NCI-H460 (cell line): ENCODE data around the gene TMEM79. TPM values are rescaled to one million over a fixed set of nuclear protein-coding genes. Genes with fewer than 3 reads are reported as not detected.

Experiments used
- DNase-seq: peaks from one replicate; pipeline ENCODE4 v3.0.0-alpha.2; 2016; ENCODE audit warnings: low read depth; ENCODE audit errors: extremely low read depth
- polyA plus RNA-seq: library from polyadenylated mRNA; depleted of rRNA; stranded (reverse); fragments of >200 nt; gene quantifications from 2 replicates; pipeline ENCODE4 v1.2.3, GENCODE V29; 2014; cell fraction: nucleus; rRNA removed
- total RNA-seq: library from RNA; depleted of rRNA; stranded (reverse); fragments of >200 nt; shearing (Covaris generic); gene quantifications from 2 replicates; pipeline ENCODE4 v1.2.3, GENCODE V29; 2014; rRNA removed

Gene TMEM79, protein sequence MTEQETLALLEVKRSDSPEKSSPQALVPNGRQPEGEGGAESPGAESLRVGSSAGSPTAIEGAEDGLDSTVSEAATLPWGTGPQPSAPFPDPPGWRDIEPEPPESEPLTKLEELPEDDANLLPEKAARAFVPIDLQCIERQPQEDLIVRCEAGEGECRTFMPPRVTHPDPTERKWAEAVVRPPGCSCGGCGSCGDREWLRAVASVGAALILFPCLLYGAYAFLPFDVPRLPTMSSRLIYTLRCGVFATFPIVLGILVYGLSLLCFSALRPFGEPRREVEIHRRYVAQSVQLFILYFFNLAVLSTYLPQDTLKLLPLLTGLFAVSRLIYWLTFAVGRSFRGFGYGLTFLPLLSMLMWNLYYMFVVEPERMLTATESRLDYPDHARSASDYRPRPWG
- 11.3 and 13.3 TPM in 2 replicates for total RNA-seq
- 12.9 and 13.1 TPM in 2 replicates for polyA plus RNA-seq

- no peak for DNase-seq
Measured at GRCh38 chr1:156284112-156284511, at the start of gene TMEM79. TSS of gene TMEM79 (plus strand) at chr1:156284325. CDS start at chr1:156285227, 902 bp downstream.

DNA sequence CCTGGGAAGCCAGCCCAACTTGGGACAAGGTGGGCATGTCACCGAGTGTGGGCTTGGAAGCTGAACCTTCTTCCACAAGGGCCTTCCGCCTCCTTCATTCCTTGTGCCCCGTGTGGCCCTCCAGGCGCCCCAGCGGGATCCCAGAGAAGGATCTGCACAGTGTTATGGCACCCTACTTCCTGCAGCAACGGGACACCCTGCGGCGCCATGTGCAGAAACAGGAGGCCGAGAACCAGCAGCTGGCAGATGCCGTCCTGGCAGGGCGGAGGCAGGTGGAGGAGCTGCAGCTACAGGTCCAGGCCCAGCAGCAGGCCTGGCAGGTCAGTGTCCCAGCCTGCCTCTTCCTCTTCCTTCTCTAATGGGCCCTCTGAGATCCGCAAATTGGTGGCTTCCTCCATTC is 48.0 kb upstream of the TMEM79 start:
- DNase-seq: no peak

DNA sequence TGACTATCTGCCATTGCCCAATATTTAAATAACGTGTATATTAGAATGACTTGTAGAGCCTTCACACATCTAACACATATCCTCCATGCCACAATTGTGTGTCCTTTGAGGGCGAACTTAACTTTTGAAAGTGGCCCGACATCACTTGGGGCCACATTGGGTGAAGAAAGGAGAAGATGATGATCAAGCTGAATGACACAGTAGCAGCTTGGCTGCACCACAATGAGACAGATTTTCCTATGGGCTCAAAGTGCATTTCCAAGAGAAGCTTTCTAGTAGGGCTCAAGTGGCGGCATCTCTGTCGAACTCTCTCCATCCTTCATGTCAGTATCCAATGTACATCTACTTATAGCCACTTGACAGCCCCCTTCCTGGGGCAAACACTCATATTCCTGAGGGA is 45.9 kb upstream of the TMEM79 start:
- DNase-seq: no peak

DNA sequence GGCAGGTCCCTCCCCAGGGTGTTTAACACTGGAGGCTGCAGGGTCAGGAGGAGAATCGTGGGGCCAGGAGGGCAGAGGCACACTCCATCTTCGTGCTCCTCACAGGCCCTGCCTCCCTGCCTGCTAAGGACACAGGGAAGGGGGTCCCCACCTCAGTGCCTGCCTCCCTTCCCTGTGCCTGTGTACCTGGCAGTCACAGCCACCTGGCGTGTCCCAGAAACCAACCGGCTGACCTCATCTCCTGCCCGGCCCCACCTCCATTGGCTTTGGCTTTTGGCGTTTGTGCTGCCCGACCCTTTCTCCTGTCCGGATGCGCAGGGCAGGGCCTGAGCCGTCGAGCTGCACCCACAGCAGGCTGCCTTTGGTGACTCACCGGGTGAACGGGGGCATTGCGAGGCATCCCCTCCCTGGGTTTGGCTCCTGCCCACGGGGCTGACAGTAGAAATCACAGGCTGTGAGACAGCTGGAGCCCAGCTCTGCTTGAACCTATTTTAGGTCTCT is 42.8 kb upstream of the TMEM79 start:
- DNase-seq: no peak

DNA sequence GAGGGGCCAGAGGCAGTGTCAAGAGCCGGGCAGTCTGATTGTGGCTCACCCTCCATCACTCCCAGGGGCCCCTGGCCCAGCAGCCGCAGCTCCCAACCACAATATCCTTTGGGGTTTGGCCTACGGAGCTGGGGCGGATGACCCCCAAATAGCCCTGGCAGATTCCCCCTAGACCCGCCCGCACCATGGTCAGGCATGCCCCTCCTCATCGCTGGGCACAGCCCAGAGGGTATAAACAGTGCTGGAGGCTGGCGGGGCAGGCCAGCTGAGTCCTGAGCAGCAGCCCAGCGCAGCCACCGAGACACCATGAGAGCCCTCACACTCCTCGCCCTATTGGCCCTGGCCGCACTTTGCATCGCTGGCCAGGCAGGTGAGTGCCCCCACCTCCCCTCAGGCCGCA is 42.2 kb upstream of the TMEM79 start, which contains the start of gene BGLAP:
BGLAP (plus strand) TSS at position 259 of the 400 bp plus-strand sequence; CDS start at position 307, 48 bp downstream.
- no peak for DNase-seq

DNA sequence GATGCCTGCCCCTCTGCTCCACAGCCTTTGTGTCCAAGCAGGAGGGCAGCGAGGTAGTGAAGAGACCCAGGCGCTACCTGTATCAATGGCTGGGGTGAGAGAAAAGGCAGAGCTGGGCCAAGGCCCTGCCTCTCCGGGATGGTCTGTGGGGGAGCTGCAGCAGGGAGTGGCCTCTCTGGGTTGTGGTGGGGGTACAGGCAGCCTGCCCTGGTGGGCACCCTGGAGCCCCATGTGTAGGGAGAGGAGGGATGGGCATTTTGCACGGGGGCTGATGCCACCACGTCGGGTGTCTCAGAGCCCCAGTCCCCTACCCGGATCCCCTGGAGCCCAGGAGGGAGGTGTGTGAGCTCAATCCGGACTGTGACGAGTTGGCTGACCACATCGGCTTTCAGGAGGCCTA is 41.4 kb upstream of the TMEM79 start:
- no peak for DNase-seq

- no peak for DNase-seq
Measured at GRCh38 chr1:156244126-156244525, 40.0 kb upstream of the TMEM79 start.

GRCh38 chr1:156244712-156245111 is 39.4 kb upstream of the TMEM79 start:
- DNase-seq: no peak

DNA sequence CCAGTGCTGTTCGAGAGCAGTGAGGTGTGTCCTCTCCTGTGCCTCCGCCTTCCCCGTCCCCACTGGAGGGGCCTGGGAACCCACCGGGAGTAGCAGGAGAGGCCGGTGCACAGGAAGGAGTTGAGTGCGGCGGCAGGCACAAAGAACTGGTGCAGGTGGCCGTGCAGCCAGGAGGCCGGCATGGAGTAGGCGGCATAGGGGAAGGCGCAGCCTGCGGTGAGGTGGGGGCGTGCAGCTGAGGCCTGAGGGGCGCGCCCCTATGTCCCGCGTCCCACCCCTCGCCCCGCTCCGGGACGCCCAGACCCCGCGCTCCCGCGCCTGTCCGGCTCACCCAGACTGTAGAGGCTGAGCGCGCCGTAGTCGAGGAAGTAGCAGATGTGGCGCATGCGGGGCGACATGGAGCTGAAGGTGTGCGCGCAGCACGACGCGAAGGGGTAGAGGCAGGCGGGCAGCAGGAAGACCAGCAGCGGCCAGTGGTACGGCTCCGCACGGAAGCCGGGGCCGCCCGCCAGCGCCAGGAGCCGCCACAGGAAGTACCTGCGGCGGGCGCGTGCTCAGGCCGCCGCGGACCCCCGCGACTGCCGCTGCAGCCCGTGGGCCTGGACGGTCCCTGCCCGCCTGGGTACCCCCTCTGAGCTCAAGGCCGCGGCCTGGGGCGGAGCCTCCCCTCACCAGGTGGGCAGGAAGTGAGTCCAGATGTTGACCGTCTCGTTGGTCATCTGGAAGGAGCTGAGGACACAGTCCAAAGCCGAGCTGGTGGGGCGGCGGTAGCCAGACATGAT is 38.5 kb upstream of the TMEM79 start:
- DNase-seq: no peak

DNA sequence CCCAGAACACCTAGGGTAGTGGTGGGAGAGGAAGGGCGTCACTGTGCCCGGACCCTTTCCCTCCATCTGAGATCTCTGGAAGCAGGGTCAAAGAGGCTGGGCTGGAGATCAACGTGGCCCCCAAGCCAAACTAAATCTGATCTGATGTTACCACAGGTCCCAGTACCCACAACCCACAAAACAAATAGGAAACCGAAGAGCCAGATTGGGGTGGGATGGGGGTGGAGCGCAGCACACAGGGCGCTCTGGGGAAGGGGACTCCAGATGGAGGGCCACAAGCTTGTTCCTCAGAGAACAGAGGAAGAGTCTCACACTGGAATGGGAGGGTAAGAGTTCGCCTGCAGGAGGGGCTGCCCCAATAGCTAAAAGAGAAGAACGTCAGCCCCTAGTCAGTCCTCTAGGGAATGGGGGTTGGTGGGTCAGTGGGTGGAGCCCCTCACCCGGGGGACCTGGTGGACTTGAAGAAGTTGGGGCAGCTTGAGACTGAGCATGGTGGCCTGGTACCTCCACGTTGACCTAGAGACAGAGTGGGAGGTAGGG is 37.8 kb upstream of the TMEM79 start:
- no peak for DNase-seq

GRCh38 chr1:156246781-156247459 is 37.2 kb upstream of the TMEM79 start:
- no peak for DNase-seq

DNA sequence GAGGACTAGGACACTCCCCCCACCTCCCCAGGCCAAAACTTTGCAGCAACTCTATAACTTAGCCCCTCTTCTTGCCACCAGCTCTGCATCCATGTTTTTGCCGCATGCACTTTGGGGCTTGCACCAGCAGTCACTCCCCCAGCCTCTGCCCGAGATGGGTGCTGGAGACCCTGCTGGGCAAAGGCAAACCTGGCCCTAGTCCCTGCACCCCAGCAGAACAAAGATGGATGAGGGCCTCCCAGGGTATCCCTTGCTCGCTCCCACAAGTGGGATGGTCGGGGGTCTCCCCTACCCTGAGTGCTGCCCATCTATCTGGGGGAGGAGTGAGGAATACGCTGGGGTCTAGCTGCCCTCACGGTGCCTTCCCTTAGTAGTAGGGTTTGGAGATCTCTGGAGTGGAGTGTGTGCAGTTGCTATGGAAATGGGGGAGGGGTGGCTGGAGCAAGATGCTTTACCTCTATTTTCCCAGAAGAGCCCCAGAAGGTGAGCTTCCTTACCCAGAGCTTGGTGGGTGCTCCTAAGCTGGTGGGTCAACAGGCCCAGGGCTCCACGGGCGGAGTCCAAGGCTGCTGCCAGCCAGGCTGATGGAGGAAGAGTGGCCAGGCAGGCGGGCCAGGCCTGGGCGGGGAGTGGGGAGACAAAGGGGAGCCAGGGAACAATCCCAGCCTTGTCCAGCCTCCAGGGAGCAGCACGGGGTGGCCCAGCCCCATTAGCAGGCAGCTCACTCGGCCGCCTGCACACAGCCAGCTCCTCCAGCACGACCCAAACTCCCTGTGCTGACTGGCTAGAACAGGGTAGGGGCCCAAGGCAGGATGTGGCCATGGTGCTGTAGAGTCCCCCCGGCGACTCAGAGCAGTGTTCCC is 36.4 kb upstream of the TMEM79 start, which contains the start of gene PAQR6:
PAQR6 (minus strand) TSS at position 597 of the 863 bp plus-strand sequence. CDS start 1,325 bp downstream, outside the sequence.
- DNase-seq: no peak

DNA sequence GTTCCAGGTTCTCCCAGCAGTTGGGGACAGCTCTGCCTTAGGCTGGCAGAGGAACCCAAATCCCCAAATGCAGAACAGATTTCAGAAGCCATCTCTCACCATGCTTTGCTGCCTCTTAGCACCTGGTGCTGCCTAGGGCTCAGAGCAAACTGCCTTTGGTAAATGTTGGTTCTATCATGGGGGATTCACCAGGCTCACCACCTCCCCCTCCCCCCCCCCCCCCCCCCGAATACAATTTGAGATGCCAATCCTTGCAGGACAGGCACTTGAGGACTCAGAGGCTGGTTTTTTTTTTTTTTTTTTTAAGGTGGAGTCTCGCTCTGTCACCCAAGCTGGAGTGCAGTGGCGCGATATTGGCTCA is 35.8 kb upstream of the TMEM79 start:
- DNase-seq: no peak

GRCh38 chr1:156249593-156249992 is 34.5 kb upstream of the TMEM79 start:
- no peak for DNase-seq

DNA sequence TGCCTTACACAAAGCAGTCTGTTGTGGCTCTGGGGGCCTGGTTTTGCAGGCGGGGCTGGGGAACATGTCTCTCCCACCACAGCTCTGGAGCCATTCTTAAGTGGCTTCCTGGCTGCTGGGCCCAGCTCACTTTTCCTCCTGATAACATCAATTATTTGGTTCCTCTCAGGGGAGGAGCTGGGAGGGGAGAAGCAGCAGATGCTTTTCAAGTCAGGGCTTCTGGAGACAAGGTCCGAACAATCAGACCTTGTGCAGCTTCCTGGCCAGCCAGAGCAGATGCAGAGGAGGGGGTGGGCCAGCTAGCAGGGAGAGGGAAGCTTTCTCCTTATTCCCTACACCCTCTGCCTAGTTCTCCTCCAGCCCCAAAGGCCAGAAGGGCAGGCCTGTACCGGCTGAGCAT is 32.6 kb upstream of the TMEM79 start:
- no peak for DNase-seq

- DNase-seq: no peak
Measured at GRCh38 chr1:156253634-156254033, 30.5 kb upstream of the TMEM79 start.

DNA sequence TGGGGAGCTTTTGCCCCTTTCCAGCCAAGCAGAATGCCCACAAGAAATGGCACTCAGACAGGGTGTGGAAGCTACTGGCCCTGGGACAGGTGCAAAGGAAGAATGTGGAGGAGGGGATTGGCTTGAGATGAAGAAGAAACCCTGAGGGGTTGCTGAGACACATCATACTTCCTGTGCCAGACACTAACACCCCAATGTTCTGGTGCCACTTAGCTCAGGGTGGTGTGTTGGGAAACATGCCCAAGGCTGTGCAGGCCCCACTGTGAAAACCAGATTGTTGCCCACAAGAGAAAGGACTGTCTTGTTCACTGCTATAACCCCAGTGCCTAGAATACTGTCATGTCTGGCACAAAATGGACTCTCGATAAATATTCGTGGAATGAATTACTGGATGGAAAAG is 26.4 kb upstream of the TMEM79 start:
- DNase-seq: no peak

- no peak for DNase-seq
Measured at GRCh38 chr1:156258859-156259258, 25.3 kb upstream of the TMEM79 start.

DNA sequence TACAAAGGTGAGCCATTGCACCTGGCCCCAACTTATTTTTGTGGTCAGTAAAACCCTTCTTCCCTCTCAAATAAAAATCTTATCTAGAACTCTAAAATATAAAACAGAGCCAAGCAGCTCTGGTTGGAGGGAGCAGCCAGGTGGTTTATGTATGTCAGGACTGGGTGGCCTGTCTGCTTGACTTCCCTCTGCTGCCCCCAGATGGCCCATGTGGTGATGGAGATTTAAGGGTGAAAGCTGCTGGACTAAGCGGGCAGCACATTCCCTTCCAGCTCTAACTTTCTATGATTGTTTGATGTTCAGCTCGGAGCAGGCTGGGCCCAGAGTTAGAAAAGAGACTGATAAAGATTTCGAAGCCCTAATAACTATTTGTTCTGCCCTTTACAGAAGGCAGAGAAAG is 24.3 kb upstream of the TMEM79 start:
- no peak for DNase-seq

DNA sequence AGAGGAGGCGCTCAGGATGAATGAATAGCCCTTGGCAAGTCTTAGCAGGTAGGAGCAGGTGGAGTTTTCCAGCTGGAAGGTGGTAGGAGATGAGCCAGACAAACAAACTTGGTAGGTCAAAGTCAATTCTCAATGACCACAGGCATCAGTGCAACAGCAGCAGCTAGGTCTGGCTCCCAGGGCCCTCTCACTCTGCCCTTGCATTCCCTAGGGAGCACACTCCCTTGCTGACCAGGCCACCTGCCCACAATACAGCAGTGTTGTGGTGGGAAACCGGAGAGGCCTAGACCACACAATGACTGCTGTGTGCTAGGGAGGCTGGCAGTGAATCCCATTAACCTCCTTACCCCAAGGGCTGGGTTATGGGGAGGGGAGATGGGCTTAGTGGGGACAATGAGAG is 23.2 kb upstream of the TMEM79 start:
- DNase-seq: no peak
